KOPT-K1 (cell line): ENCODE measurements around the gene AGAP1.

ENCODE experiments used
- H3K27ac ChIP-seq: fragments of 200-600 bp; sonication (generic); 2 replicates; pipeline ENCODE4 v1.5.1; 2016; ENCODE audit warnings: antibody characterized with exemption, mild to moderate bottlenecking, low read depth, low read length; ENCODE audit not compliant: poor library complexity, severe bottlenecking
- H3K36me3 ChIP-seq: fragments of 200-600 bp; sonication (generic); 2 replicates; pipeline ENCODE4 v1.5.1; 2017; ENCODE audit warnings: antibody characterized with exemption, mild to moderate bottlenecking, low read length, moderate library complexity; ENCODE audit not compliant: insufficient read depth
- H3K9me3 ChIP-seq: fragments of 200-600 bp; sonication (generic); 2 replicates; pipeline ENCODE4 v1.5.1; 2017; ENCODE audit warnings: antibody characterized with exemption, low read length, mild to moderate bottlenecking; ENCODE audit not compliant: insufficient read depth, poor library complexity, severe bottlenecking

Gene AGAP1

DNA sequence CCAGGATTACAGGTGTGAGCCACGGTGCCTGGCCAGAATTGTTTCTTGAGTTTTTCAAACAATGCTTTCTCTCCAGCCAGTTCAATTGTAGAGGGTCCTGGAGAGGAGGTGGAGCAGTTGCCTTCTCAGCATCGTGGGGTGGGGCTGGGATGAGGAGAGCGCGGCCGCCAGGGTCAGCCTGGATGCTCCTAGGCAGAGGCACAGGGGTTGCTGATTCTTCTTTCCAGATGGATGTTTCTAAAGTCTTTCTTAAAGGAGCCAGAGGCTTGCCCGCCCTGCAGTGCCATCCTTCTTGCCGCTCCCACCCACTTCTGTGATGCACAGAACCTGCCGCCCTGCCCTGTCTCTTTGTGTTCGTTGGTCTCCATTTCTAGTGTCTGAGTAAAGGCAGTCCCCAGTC is 61.1 kb downstream of the AGAP1 start:
- Histone ChIP-seq H3K36me3 (no peaks in the 10 kb centered on the region), H3K27ac (no peak overlapping the region), H3K9me3 (no peaks in the 10 kb centered on the region)

DNA sequence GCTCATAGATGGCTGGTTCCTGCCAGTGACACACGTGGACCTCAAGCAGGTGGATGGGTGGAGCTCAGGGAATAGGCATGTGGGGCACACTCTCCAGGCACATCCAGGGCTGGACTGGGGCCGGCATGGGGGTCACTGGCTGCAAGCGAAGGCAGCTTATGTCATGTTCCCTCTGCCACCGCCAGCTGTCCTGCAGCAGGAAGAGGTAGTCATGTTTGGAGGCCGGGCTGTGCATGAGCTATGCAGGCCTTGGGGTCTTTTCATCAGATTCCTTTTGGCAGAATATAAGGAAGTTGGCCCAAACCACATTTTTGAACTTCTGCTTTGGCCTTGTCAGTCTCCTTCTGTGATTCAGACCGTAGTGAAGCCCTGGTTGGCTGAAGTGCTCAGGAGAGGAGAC is 61.5 kb downstream of the AGAP1 start:
- no peak overlapping the region for H3K27ac ChIP-seq
- no peaks in the 10 kb centered on the region for H3K9me3 ChIP-seq
- no peaks in the 10 kb centered on the region for H3K36me3 ChIP-seq

DNA sequence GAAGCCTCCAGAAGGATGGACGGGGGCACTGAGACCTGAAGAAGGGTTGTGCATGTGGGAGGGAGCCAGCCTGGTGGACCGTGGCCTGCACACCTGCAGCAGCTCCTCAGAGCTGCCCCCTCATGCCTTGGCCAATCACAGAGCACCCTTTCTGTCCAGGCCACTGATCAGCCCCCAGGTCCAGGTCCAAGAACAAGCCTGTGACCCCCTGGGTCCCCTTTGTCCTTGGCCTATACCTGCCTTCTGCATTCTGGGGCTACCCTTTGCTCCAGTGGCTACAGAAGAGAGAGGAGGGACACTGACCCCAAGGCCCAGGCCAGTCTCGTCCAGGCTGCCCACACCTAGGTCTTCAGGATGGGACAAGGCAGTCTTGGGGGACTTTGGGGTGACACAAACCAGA is 62.2 kb downstream of the AGAP1 start:
- H3K9me3 ChIP-seq = no peaks in the 10 kb centered on the region
- no peak overlapping the region for H3K27ac ChIP-seq
- no peaks in the 10 kb centered on the region for H3K36me3 ChIP-seq

DNA sequence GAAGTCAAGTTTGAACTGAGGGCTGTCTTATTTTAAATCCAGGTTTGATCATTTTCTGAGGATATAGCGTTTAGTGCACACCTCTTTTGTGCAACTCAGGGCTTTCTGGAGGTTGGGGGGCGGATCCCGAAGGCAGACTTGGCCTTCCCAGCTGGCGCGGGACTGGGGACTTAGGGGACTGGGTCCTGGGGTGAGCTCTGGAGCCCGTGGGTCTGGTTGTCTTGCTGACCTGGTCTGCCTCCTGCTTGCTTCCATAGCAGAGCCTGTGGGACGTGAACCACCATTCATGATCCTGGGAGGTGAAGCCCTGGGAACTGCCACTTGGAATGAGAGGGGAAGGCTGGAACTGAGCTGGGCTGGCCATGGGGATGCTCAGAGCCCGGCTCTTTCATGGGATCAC is 63.1 kb downstream of the AGAP1 start:
- no peaks in the 10 kb centered on the region for H3K9me3 ChIP-seq
- no peak overlapping the region for H3K27ac ChIP-seq

DNA sequence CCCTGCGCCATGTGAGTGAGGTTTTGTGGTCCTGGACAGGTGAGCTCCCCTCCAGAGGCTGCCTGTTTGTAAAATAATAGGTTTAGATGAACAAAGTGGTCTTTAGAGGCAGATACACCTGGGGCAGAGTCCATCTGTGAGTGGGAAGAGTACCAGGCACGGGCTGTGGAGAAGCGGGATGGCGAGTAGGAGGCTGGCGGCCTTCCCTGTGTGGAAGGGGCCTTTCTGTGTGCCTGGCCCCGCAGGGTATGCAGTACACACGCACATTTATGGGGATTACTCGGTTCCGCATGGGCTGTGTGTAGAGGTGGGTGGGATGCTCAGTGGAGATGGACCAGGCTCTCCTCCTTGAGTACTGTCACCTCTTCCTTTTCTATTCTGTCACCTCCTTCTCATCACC is 64.1 kb downstream of the AGAP1 start:
- Histone ChIP-seq H3K27ac (no peak overlapping the region), H3K36me3 (no peaks in the 10 kb centered on the region), H3K9me3 (no peaks in the 10 kb centered on the region)

More for the DNA sequence above, 63.1 kb downstream of the AGAP1 start:
- no peaks in the 10 kb centered on the region for H3K36me3 ChIP-seq

DNA sequence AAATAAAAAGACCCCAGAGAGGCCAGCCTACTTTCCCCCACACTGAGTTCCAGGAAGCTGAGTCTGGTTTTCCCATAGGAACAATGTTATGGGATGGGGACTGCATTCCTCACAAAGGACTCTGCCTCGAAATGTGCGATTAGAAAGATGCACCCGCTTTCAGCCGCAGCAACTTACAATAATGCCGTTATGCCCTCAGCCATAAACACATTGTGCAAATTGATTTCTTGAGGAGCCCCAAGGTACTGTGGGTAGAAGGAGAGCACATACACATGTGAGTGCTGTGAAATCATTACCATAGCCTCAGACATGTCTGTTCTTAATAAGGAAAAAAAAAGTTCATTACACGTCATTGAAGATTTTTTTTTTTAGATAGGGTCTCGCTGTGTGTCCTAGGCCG is 64.7 kb downstream of the AGAP1 start:
- no peaks in the 10 kb centered on the region for H3K9me3 ChIP-seq
- H3K36me3 ChIP-seq = no peaks in the 10 kb centered on the region
- H3K27ac ChIP-seq = no peak overlapping the region

DNA sequence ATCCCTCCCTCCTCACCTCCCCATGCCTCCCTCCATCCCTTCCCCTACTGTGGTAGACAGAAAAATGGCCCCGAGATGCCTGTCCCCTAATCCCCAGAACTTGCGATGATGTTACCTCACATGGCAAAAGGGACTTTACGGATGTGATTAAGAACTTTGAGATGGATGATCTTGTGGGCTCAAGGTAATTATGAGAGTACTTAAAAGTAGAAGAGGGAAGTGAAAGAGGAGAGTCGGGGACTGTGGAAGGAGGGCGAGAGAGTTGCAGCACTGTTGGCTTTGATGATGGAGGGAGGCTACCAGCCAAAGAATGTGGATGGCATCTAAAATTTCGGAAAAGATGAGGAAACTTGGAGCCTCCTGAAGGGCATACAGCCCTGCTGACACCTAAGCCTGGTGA is 66.5 kb downstream of the AGAP1 start:
- H3K9me3 ChIP-seq = no peaks in the 10 kb centered on the region
- no peaks in the 10 kb centered on the region for H3K36me3 ChIP-seq
- H3K27ac ChIP-seq = no peak overlapping the region

DNA sequence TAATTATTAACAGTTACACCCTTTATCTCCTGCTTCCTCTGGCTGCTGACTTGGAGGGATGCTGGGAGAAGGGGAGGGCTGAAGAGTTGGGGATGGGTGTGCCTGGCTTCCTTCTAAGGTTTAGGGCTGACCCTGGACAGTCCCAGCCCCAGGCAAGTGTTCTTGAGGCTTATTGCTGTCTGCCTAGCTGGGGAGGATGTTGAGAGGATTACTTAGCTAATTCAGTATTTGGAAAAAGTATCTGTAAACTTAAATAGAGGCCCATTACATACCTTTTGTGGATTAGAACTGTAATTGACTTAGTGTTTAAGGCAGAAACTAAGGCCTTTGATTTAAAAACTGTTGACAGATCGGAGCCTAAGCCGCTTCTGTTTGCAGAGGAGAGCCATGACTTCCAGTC is 67.6 kb downstream of the AGAP1 start:
- no peaks in the 10 kb centered on the region for H3K36me3 ChIP-seq
- H3K27ac ChIP-seq = no peak overlapping the region
- H3K9me3 ChIP-seq = no peaks in the 10 kb centered on the region

DNA sequence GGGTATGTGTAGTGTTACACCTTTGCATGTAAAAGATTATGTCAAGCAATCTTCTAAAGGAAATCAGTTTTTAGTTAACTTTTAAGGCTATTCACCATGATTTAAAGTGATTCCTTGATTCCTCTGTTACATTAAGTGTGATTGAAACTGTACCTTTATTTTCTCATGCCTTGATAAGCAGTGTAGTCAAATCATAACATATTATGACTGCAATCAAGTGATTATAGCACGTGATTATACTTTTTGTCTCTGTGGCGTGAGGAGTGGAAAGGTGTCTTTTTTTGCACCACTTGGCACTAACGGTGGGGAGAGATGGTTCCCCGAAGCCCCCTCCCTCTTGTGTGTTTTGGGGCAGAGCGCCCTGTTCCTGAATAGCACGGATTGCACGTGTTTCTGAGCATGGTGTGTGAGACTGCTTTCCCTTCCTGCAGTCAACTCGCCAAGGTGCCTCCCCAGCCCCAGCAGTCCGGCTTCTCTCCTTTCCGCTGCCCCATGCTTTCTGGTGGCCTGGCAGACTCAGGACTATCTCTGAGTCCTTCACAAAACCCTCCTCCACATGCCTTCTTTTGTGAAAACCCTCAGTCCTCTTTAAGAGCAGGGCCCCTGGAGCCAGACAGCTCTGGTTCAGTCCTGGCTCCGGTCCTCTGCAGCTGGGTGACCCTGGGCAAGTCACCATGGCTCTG is 68.4 kb downstream of the AGAP1 start:
- H3K9me3 ChIP-seq = no peaks in the 10 kb centered on the region
- H3K27ac ChIP-seq = no peak overlapping the region
- H3K36me3 ChIP-seq = no peaks in the 10 kb centered on the region

DNA sequence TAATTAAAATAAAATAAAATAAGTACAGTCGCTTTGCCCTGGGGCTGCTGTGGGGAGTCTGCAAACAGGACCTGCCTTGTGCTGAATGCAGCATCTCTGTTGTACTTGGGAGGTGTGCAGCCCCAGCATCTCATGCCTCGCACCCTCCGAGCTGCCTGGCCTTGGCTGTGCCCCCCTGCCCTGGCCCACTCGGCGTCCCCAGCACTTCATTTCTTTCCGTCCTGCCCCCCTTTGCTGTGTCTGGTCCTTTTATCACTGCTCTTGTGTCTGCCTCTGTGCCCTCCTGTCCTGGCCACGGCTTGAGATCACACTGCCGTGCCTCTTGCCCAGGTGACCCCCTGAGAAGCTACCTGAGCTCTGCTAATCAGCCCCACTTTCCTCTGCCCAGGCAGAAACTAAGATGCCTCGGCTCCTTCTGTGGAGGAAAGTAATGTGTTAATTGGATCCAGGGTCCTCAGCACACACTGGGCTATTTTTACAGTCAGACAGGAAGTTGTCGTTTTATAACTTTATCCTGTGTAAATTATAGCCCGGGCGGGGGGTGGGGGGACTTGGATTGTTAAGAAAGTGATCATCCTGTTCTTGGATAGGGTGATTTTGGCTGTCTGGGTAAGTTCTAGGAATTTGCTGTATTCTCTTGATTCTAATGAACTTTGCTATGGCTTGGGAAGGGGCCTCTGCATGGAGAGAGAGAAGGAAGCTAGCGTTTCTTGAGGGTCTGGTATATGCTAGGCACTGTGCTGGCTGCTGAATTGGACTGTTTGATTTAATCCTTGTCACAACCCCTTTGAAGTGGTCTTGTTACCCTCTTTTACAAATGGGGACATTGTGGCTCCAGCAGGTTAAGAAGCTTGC is 69.4 kb downstream of the AGAP1 start:
- H3K36me3 ChIP-seq = no peaks in the 10 kb centered on the region
- no peak overlapping the region for H3K27ac ChIP-seq
- peaks cover 4% of the 10 kb centered on the region for H3K9me3 ChIP-seq

DNA sequence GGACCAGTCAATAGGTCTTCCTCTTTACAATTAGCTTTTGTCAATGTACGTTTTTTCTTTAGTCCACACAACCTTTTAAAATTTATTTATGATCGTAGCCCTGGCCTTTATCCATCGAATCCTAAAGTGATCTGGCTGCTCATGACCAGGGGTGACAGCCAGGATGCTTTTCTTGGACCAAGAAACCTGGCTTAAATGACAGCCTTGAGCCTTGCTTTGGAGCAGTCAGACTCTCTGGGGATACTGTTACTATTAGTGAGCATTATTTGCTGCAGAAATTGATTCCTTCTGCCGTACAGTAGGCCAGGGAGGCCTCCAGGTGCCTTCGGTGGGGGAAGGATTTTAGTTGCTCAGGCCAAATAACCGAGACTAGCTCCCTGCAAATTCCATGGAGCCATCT is 70.2 kb downstream of the AGAP1 start:
- H3K36me3 ChIP-seq = no peaks in the 10 kb centered on the region
- H3K27ac ChIP-seq = no peak overlapping the region
- H3K9me3 ChIP-seq = peaks cover 10% of the 10 kb centered on the region

DNA sequence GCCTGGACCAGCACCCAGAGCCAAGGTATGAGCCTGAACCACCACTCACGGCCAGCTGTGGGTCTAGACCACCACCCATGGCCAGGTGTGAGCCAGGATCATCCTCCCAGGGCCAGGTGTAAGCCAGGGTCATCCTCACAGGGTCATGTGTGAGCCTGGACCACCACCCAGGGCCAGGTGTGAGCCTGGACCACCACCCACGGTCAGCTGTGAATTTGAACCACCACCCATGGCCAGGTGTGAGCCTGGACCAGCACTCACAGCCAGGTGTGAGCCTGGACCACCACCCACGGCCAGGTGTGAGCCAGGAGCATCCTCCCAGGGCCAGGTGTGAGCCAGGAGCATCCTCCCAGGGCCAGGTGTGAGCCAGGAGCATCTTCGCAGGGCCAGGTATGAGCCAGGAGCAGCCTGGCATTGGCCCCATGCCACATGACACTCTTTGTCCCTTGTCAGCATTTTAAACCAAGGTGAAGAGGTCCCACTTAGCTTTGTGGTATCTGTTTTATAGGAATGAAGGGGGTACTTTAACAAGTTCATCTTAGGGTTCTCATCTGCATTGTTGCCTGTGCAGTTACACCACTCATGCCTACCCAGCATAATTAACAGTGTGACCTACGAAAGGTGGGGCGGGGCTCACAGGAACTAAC is 71.2 kb downstream of the AGAP1 start:
- Histone ChIP-seq H3K9me3 (peaks cover 10% of the 10 kb centered on the region), H3K27ac (no peak overlapping the region)

DNA sequence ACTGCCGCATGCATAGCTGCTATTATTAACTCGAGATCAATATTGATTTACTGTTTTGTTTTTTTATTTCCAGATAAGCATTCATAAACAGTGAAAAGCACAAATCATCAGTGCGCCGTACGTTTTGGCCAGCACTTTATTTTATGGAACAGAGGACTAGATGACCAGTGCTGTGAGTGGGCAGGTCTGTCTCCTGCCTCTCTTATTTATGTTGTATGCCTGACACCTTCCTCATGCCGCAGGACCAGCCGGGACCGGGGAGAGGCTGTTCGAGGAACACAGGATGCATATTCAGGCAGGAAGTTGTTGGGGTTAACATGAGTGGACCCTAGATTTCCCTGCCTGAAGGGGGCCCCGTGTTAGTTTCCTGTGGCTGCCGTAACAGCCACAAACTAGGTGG is 72.6 kb downstream of the AGAP1 start:
- Histone ChIP-seq H3K36me3 (no peaks in the 10 kb centered on the region), H3K9me3 (peaks cover 10% of the 10 kb centered on the region), H3K27ac (no peak overlapping the region)

More for the DNA sequence above, 71.2 kb downstream of the AGAP1 start:
- no peaks in the 10 kb centered on the region for H3K36me3 ChIP-seq

DNA sequence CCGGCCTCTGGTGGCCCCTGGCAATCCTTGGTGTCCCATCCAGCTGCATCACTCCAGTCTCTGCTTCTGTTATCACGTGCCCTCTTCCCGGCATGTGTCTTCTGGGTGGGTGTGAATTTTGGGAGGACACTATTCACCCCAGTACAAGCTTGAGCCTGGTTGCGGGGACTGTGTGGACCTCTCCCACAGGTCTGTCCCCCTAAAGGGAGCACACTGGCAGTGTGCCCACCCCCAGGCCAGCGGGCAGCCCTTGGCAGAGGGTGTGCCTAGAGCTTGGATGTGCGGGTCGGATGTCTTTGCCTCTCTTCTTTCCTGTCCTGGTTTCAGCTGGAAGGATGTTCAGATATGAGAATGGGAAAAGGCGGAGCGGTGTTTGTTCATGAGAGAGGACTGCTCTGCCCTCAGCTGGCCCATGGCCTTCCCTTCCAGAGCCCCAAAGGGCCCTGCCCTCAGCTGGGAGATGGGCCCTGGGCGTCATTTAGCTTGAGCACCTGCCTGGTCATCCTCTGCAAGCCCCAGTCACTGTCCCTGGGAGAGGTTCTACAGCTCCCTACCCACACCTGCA is 73.2 kb downstream of the AGAP1 start:
- Histone ChIP-seq H3K27ac (no peak overlapping the region), H3K9me3 (peaks cover 10% of the 10 kb centered on the region), H3K36me3 (no peaks in the 10 kb centered on the region)

DNA sequence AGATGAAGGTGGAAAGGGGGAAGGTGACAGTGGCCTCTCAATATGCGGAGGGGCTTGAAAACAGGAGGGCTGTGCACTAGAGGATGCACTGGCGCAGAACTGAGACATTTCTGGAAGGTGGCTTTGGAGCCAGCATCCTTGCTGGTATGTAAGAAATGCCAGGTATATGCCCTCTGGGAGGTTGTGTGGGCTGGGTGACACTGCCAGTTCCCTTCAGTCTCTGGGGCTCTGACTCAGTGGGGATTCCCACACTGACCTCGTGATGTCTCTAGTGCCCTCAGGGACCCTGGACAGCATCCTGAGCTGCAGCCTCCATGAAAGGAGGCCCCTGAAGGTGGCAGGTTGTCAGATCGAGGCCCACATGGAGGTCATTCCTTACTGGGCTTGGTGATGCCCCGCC is 74.0 kb downstream of the AGAP1 start:
- peaks cover 10% of the 10 kb centered on the region for H3K9me3 ChIP-seq
- H3K27ac ChIP-seq = no peak overlapping the region
- no peaks in the 10 kb centered on the region for H3K36me3 ChIP-seq
